PFSK-1 (cell line): ENCODE measurements around the gene CAPN5.

Experiments used
- POLR2AphosphoS5 ChIP-seq: IDR thresholded peaks from 2 replicates; pipeline ENCODE4 v1.6.1; 2012; ENCODE audit warnings: low read depth, mild to moderate bottlenecking, control low read depth, low read length, moderate library complexity
- REST ChIP-seq, 2 experiments: IDR thresholded peaks; 2 replicates each; pipeline versions ENCODE4 v1.6.1 to v1.8.0; 2011 to 2012; ENCODE audit warnings: low read depth in 2 of 2, low read length in 2 of 2, control low read depth in 1 of 2, inconsistent platforms in 1 of 2, mild to moderate bottlenecking in 1 of 2, moderate library complexity in 1 of 2; ENCODE audit not compliant: insufficient read depth in 1 of 2

- TF ChIP-seq REST (IDR thresholded peaks at IDR 0.05; ENCODE audit: insufficient read depth in 1 of 2, low read depth in 2 of 2, low read length in 2 of 2) = no peak
- no peak for TF ChIP-seq POLR2AphosphoS5
Observed at GRCh38 chr11:77058900-77059299, 7.9 kb upstream of the CAPN5 start.
